ENCODE data around the gene PRPF6.

PRPF6 gene

GRCh38 chr20:64043768-64044167 lies 62.8 kb downstream of the PRPF6 start:
- DNase-seq (ENCODE audit: low read depth), result no peak
- no peak for TF ChIP-seq CTCF (IDR thresholded peaks at IDR 0.05; ENCODE audit: insufficient read depth, low read depth, low read length, missing control alignments)
- H3K4me3 ChIP-seq (ENCODE audit: low read length), result no peak overlapping the region

GRCh38 chr20:64044484-64045247 lies 63.7 kb downstream of the PRPF6 start:
- peak; percentile 82 for DNase-seq (ENCODE audit: low read depth)
- no peak overlapping the region for H3K4me3 ChIP-seq (ENCODE audit: low read length)
- TF ChIP-seq CTCF (IDR thresholded peaks at IDR 0.05; ENCODE audit: insufficient read depth, low read depth, low read length, missing control alignments), result no peak

- H3K4me3 ChIP-seq (ENCODE audit: low read length), result no peak overlapping the region
- no peak for TF ChIP-seq CTCF (IDR thresholded peaks at IDR 0.05; ENCODE audit: insufficient read depth, low read depth, low read length, missing control alignments)
- no peak for DNase-seq (ENCODE audit: low read depth)
These were observed 64.5 kb downstream of the PRPF6 start for GRCh38 chr20:64045346-64046011.

GRCh38 chr20:64047046-64047389 lies 66.1 kb downstream of the PRPF6 start:
- no peak overlapping the region for H3K4me3 ChIP-seq (ENCODE audit: low read length)
- no peak for TF ChIP-seq CTCF (IDR thresholded peaks at IDR 0.05; ENCODE audit: insufficient read depth, low read depth, low read length, missing control alignments)
- DNase-seq (ENCODE audit: low read depth), result no peak

GRCh38 chr20:64047968-64048401 lies 67.1 kb downstream of the PRPF6 start:
- no peak for TF ChIP-seq CTCF (IDR thresholded peaks at IDR 0.05; ENCODE audit: insufficient read depth, low read depth, low read length, missing control alignments)
- H3K4me3 ChIP-seq (ENCODE audit: low read length), result no peak overlapping the region
- DNase-seq (ENCODE audit: low read depth), result no peak

GRCh38 chr20:64048402-64049044 lies 67.6 kb downstream of the PRPF6 start:
- DNase-seq (ENCODE audit: low read depth), result no peak
- no peak for TF ChIP-seq CTCF (IDR thresholded peaks at IDR 0.05; ENCODE audit: insufficient read depth, low read depth, low read length, missing control alignments)
- no peak overlapping the region for H3K4me3 ChIP-seq (ENCODE audit: low read length)

Measured in epithelial cell of esophagus (primary cell).